Embryonic facial prominence (tissue), 1 donor: ENCODE measurements around the gene DACT3.

ENCODE experiments used
- DNase-seq: peaks from one replicate; pipeline ENCODE4 v3.0.0-alpha.2; 2016; ENCODE audit errors: extremely low spot score

The DACT3 gene

GRCh38 chr19:46665072-46665471, 4.1 kb upstream of the DACT3 start:
- no peak for DNase-seq

- DNase-seq = peak; percentile 89
Measured at GRCh38 chr19:46661735-46662592, 982 bp upstream of the DACT3 start.

- no peak for DNase-seq
Measured at GRCh38 chr19:46660551-46661019, 397 bp downstream of the DACT3 start.

GRCh38 chr19:46660008-46660517, 919 bp downstream of the DACT3 start:
- peak; percentile 59 for DNase-seq

- peak; percentile 18 for DNase-seq
Measured at GRCh38 chr19:46659151-46660007, 1.6 kb downstream of the DACT3 start.

- no peak for DNase-seq
Measured at GRCh38 chr19:46656541-46656940, 4.4 kb downstream of the DACT3 start.

GRCh38 chr19:46654621-46655152, 6.3 kb downstream of the DACT3 start:
- DNase-seq = no peak

GRCh38 chr19:46650445-46650844, 10.5 kb downstream of the DACT3 start:
- no peak for DNase-seq

- no peak for DNase-seq
Measured at GRCh38 chr19:46648961-46649960, 11.7 kb downstream of the DACT3 start.

- no peak for DNase-seq
Measured at GRCh38 chr19:46648060-46648960, 12.7 kb downstream of the DACT3 start.

GRCh38 chr19:46646402-46646801, 14.6 kb downstream of the DACT3 start:
- no peak for DNase-seq

- DNase-seq = no peak
Measured at GRCh38 chr19:46644720-46645119, 16.3 kb downstream of the DACT3 start.

GRCh38 chr19:46640656-46641055, 20.3 kb downstream of the DACT3 start:
- no peak for DNase-seq

GRCh38 chr19:46639358-46640182, 21.4 kb downstream of the DACT3 start:
- DNase-seq = peak; percentile 83

GRCh38 chr19:46637224-46637623, 23.8 kb downstream of the DACT3 start:
- DNase-seq = no peak

GRCh38 chr19:46635920-46636761, 24.8 kb downstream of the DACT3 start, which contains the start of gene GNG8:
TSS of gene GNG8 (minus strand) at chr19:46636202. CDS start at chr19:46634682, 1,520 bp downstream.
- DNase-seq = no peak

- no peak for DNase-seq
Measured at GRCh38 chr19:46634656-46635218, 26.2 kb downstream of the DACT3 start.
